ENCODE results near the gene GORASP1. TPM values are rescaled to one million over a fixed set of nuclear protein-coding genes. Genes with fewer than 3 reads are reported as not detected.
A peak's percentile ranks its signal among the peaks of the same experiment; 100 is the strongest.

GORASP1 gene
- total RNA-seq, 1 donor from 2014 or later = 45.6 TPM

GRCh38 chr3:39051649-39052561 is 55.5 kb downstream of the GORASP1 start, which contains the start of the genes SCN11A and WDR48:
SCN11A (minus strand) TSS chr3:39051944; CDS start chr3:38950362, 101,582 bp downstream.
WDR48 (plus strand) TSS chr3:39052016; CDS start chr3:39052026, 10 bp downstream.
- no peaks in the 10 kb centered on the region for H3K9me3 ChIP-seq (ENCODE audit: insufficient read depth, low read depth, low read length)
- peak; percentile 39 for FAIRE-seq
- Mint-ChIP-seq H3K27ac (ENCODE audit: unreplicated experiment) (peak within 1 kb of the TSS; percentile 87), H3K27me3 (ENCODE audit: low read depth, unreplicated experiment) (no peaks in the 10 kb centered on the region), H3K9me3 (ENCODE audit: unreplicated experiment) (no peaks in the 10 kb centered on the region), H3K36me3 (ENCODE audit: low read depth, unreplicated experiment) (no peaks in the 10 kb centered on the region), H3K4me1 (ENCODE audit: low read depth, unreplicated experiment) (peaks cover 14% of the 10 kb centered on the region), H3K4me3 (ENCODE audit: unreplicated experiment) (peak within 1 kb of the TSS; percentile 91)
- peak within 1 kb of the TSS; percentile 100 for H2AFZ ChIP-seq (ENCODE audit: low read depth, low read length)
- H3K4me1 ChIP-seq (ENCODE audit: insufficient read depth, low read length) = peaks cover 19% of the 10 kb centered on the region
- peaks cover 43% of the 10 kb centered on the region for H3K79me2 ChIP-seq (ENCODE audit: insufficient read depth, low read length)
- peak within 1 kb of the TSS; percentile 97 for H3K4me2 ChIP-seq (ENCODE audit: low read length)
- H3K4me3 ChIP-seq (ENCODE audit: insufficient read depth, low read depth, low read length) = peak within 1 kb of the TSS; percentile 86
- no peak for TF ChIP-seq CTCF (IDR thresholded peaks at IDR 0.05; ENCODE audit: insufficient read depth, low read depth, low read length)
- TF ChIP-seq EZH2 (IDR thresholded peaks at IDR 0.05; ENCODE audit: insufficient read depth, low read length) = no peak
- H3K27ac ChIP-seq (ENCODE audit: low read depth, low read length) = peak within 1 kb of the TSS; percentile 81
- peak within 1 kb of the TSS; percentile 94 for H3K9ac ChIP-seq (ENCODE audit: low read length)
- H3K27me3 ChIP-seq (ENCODE audit: insufficient read depth, low read length) = no peaks in the 10 kb centered on the region
- peak; percentile 84 for DNase-seq (ENCODE audit: low read depth)
- H3K36me3 ChIP-seq (ENCODE audit: insufficient read depth, low read length) = no peaks in the 10 kb centered on the region
- H4K20me1 ChIP-seq (ENCODE audit: insufficient read depth, low read length) = peaks cover 15% of the 10 kb centered on the region

GRCh38 chr3:39050029-39050428 is 57.4 kb downstream of the GORASP1 start:
- Histone ChIP-seq H2AFZ (ENCODE audit: low read depth, low read length) (no peak overlapping the region), H3K27me3 (ENCODE audit: insufficient read depth, low read length) (no peaks in the 10 kb centered on the region)
- H3K4me3 Mint-ChIP-seq (ENCODE audit: unreplicated experiment) = no peak overlapping the region

More at GRCh38 chr3:39050029-39050428, 57.4 kb downstream of the GORASP1 start:
- DNase-seq (ENCODE audit: low read depth) (no peak), FAIRE-seq (no peak)
- peaks cover 5% of the 10 kb centered on the region for H3K4me1 ChIP-seq (ENCODE audit: insufficient read depth, low read length)
- no peaks in the 10 kb centered on the region for H3K36me3 ChIP-seq (ENCODE audit: insufficient read depth, low read length)
- no peak overlapping the region for H3K9ac ChIP-seq (ENCODE audit: low read length)
- TF ChIP-seq CTCF (IDR thresholded peaks at IDR 0.05; ENCODE audit: insufficient read depth, low read depth, low read length) = no peak
- TF ChIP-seq EZH2 (IDR thresholded peaks at IDR 0.05; ENCODE audit: insufficient read depth, low read length) = no peak
- Mint-ChIP-seq H3K4me1 (ENCODE audit: low read depth, unreplicated experiment) (peaks cover 7% of the 10 kb centered on the region), H3K36me3 (ENCODE audit: low read depth, unreplicated experiment) (no peaks in the 10 kb centered on the region), H3K27me3 (ENCODE audit: low read depth, unreplicated experiment) (no peaks in the 10 kb centered on the region), H3K9me3 (ENCODE audit: unreplicated experiment) (no peaks in the 10 kb centered on the region), H3K27ac (ENCODE audit: unreplicated experiment) (no peak overlapping the region)
- H3K9me3 ChIP-seq (ENCODE audit: insufficient read depth, low read depth, low read length) = no peaks in the 10 kb centered on the region
- H3K4me2 ChIP-seq (ENCODE audit: low read length) = no peak overlapping the region
- peaks cover 7% of the 10 kb centered on the region for H4K20me1 ChIP-seq (ENCODE audit: insufficient read depth, low read length)
- no peak overlapping the region for H3K27ac ChIP-seq (ENCODE audit: low read depth, low read length)
- no peak overlapping the region for H3K4me3 ChIP-seq (ENCODE audit: insufficient read depth, low read depth, low read length)
- peaks cover 32% of the 10 kb centered on the region for H3K79me2 ChIP-seq (ENCODE audit: insufficient read depth, low read length)

Small RNA genes lying within 50 kb of the gene (microRNA-seq; reads per million reads assigned to microRNA genes)
- 1.6 reads per million for gene MIR6822

Other genes with a start within 250 kb of the GORASP1 start
- gene SCN11A, start 55.7 kb downstream of the GORASP1 start, total RNA-seq = 0.07 and 0.20 TPM in 2 replicates
- gene WDR48, start 55.6 kb downstream of the GORASP1 start, total RNA-seq = 38.5 and 40.8 TPM in 2 replicates
- gene TTC21A, start 53 bp upstream of the GORASP1 start, total RNA-seq = 3.9 and 4.1 TPM in 2 replicates
- 42.3 and 47.0 TPM in 2 replicates for gene CSRNP1, start 46.0 kb upstream of the GORASP1 start, total RNA-seq
- 1.1 and 1.5 TPM in 2 replicates for gene XIRP1, start 85.0 kb upstream of the GORASP1 start, total RNA-seq
- gene CX3CR1, start 172.4 kb upstream of the GORASP1 start, total RNA-seq = 0.17 and 0.32 TPM in 2 replicates
- not detected in 2 replicates for gene CCR8, start 222.1 kb upstream of the GORASP1 start, total RNA-seq

Data from astrocyte (in vitro differentiated cells and primary cell).